Measurements from ENCODE around the gene ASB18.

ASB18 gene

DNA sequence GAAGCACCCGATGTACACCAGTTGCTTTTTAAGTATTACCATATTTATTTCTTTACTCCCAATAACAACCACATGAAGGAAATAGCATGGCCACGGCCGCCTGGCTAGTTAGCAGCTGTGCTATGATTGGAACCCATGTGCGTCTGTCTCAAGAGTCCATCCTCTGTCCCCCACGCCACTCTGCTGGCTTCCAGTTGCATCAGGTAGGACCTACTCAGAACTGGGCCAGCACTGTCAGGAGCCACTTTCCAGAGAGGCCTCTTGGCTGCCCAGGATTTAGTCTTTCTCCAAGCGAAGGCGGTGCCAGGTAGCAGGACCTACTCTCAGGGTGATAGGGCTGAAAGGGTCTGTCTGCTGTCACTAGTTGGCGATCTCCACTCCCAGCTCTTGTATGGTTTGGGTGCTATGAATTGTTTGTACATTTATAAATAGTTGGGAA, 22.1 kb downstream of the ASB18 start:
- TF ChIP-seq, protein P1, sequence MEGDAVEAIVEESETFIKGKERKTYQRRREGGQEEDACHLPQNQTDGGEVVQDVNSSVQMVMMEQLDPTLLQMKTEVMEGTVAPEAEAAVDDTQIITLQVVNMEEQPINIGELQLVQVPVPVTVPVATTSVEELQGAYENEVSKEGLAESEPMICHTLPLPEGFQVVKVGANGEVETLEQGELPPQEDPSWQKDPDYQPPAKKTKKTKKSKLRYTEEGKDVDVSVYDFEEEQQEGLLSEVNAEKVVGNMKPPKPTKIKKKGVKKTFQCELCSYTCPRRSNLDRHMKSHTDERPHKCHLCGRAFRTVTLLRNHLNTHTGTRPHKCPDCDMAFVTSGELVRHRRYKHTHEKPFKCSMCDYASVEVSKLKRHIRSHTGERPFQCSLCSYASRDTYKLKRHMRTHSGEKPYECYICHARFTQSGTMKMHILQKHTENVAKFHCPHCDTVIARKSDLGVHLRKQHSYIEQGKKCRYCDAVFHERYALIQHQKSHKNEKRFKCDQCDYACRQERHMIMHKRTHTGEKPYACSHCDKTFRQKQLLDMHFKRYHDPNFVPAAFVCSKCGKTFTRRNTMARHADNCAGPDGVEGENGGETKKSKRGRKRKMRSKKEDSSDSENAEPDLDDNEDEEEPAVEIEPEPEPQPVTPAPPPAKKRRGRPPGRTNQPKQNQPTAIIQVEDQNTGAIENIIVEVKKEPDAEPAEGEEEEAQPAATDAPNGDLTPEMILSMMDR (IDR thresholded peaks at IDR 0.05), result no peak
- no peak overlapping the region for H3K27ac ChIP-seq

DNA sequence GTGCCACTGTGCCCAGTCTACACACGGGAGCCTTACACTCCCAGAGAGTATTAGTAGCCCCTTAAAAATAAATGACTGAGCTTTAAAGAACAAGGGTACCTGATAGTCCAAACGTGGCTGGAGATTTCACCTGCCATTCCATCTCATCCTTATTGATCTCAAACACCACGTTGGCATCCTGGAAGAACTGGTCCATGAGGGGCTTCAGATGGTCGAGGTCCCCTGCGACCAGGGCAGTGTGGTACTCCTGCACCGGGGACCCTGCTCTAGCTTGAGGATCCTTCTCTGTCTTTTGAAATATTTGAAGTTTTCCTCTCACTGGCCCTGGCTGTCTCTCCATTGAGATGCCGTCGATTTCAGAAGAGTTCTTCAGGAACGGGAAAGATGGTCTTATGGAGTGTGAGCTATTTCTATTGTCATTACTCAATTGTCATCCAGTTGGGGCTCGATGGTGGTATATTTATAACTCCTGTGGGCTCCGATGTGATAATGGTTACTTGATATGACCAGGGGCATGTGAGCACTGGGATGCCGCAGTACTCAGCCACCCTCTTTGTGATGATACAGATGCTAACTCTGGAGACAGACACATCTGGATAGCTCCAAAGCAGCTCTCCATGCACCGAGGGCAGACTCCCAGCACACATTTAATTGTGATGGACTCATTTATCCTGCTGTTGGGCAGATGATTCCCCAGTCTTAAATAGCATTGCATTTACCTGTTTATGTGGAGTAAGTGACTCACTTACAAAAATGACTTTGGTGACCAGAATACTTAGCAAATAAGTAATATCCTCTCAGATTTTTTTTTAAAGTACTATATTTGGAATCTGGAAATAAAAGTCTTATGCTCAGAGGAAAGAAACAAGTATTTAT, 22.8 kb downstream of the ASB18 start:
- TF ChIP-seq, protein P1 (IDR thresholded peaks at IDR 0.05), result no peak
- no peak for TF ChIP-seq ZFX (IDR thresholded peaks at IDR 0.05; ENCODE audit: borderline replicate concordance)

DNA sequence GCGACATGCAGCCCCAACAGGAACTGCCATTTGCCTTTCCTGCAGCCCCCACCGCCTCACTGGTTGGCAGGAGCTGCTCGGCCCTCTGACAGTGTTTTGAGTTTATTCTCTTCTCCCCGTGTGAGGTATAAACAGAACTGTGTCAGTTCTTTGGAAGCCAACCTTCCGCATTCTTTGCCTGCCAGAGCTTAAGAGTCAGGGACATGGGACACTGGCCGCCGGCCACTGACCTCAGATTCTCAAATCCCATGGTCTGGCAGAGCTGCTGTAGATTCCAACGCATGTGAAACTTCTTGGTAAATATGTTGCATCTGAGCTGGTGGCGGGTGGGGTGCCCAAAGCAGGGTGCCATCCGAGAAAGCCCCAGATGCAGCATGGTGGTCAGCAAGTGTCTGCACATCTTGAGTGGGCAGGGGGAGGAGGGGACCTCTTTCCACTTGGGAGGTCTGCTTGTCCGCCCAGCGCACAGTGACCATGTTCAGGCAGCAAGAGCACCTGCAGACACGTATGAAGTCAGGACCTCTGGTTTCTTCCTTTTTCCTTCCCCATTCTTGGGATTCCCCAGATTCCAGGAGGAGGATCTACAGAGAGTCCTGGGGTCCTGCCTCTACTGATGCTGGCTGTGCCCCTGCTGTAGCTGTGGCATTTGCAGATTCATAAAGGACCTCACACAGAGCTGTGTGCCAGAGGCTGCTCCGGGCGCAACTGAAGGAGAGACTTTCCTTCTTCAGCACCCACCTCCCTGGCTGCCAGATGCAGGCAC, 23.8 kb downstream of the ASB18 start:
- no peak overlapping the region for H3K27ac ChIP-seq
- no peak for TF ChIP-seq ZFX (IDR thresholded peaks at IDR 0.05; ENCODE audit: borderline replicate concordance)
- TF ChIP-seq, protein P1 (IDR thresholded peaks at IDR 0.05), result no peak

More for the DNA sequence above, 22.8 kb downstream of the ASB18 start:
- no peak overlapping the region for H3K27ac ChIP-seq

DNA sequence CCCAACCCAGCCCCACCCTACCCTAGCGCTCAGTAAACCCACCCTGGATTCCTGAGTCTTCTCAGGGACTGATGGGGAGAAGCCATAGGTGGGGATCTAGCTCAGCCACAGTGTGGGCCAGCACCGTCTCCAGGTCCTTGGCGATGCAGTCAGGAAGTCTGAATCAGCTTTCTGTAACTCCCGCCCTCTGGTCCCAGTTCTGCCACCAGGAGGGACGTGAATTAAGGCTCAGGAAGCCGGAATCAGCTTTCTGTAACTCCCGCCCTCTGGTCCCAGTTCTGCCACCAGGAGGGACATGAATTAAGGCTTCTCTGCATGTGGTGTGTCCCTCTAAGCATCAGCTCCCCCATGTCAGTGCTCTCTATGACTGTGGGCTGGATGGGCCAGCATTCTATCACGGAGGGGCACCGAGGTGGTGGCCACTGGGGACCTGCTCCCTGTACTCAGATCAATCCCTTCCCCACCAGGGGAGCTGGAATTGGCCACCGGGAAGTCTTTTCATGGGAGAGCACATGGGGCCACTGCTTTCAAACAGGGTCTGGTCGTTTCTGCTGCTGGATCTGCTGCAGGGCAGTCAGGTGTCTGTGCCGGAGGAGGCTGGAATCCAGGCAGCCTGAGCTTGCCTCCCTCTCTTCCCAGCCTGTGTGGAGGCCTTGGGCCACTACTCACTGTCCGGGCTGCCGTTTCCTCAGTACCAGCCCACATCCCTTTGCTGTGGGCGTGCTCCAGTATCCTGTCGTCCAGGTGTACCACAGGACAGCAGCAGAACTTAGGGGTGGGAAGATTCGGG, 24.7 kb downstream of the ASB18 start:
- TF ChIP-seq ZFX (IDR thresholded peaks at IDR 0.05; ENCODE audit: borderline replicate concordance), result no peak
- TF ChIP-seq, protein P1 (IDR thresholded peaks at IDR 0.05), result no peak
- no peak overlapping the region for H3K27ac ChIP-seq

DNA sequence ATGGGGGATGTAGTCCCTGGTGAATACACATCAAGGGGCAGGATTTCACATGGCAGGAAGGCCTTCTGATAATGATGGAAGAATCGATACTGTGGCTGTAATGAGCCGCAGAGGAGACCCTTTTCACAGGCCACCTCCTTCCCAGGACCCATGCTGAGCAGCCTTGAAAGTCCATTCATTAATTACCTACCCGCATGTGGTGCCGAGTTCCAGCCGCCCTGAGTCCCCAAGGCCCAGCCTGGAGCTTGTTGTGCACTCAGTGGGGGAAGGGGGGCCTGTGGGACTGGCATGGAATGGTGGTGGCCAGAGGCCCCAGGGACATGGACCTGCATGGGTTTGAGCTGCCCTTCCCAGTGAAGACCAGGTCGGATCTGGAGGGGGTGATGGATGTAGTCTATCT, 25.5 kb downstream of the ASB18 start:
- TF ChIP-seq, protein P1 (IDR thresholded peaks at IDR 0.05), result no peak
- TF ChIP-seq ZFX (IDR thresholded peaks at IDR 0.05; ENCODE audit: borderline replicate concordance), result no peak
- H3K27ac ChIP-seq, result no peak overlapping the region

DNA sequence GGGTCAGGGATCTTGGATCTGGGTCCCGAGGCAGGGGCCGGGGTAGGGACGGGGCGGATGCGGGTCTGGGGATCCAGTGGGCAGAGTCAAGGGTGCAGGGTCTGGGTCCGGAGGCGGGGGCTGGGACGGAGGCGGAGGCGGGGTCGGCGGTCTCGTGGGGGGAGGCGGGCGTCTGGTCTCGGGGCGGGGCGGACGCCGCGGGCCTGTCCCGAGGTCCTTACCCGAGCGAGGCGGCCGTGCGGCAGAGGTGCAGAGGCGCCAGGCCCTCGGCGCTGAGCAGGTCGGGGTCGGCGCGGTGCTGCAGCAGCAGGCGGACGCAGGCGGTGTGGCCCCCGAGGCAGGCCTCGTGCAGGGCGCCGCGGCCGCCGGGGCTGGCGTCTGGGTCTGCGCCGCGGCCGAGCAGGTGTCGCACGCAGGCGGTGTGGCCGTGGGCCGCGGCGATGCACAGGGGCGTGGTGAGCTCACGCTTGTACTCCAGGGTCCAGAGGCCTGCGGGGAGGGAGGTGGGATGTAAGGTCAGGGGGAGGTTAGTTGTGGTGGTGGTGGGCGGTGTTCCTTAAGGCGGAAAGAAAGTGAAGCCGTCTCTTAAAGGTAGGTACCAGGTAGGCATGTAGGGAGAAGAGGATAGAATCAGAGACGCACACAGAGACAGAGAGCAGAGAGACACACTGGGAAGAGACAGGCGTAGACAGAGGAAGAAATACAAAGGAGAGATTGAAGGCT, 26.6 kb downstream of the ASB18 start:
- H3K27ac ChIP-seq, result no peak overlapping the region
- TF ChIP-seq, protein P1 (IDR thresholded peaks at IDR 0.05), result no peak
- TF ChIP-seq ZFX (IDR thresholded peaks at IDR 0.05; ENCODE audit: borderline replicate concordance), result no peak

Measured in 22Rv1 (cell line).